ENCODE results near the gene PTPRK. TPM values are rescaled to one million over a fixed set of nuclear protein-coding genes. Genes with fewer than 3 reads are reported as not detected.

PTPRK gene
- total RNA-seq, 4 donors from 2014 or later = 20.0 to 64.2 (median 36.6) TPM

- H3K4me3 ChIP-seq = no peak overlapping the region
- no peak for DNase-seq
- intact Hi-C loops (cut with DNase I; ENCODE audit: low total_unique reads) = no loop called here
- no peaks in the 10 kb centered on the region for H3K9me3 ChIP-seq
- TF ChIP-seq, protein P1, sequence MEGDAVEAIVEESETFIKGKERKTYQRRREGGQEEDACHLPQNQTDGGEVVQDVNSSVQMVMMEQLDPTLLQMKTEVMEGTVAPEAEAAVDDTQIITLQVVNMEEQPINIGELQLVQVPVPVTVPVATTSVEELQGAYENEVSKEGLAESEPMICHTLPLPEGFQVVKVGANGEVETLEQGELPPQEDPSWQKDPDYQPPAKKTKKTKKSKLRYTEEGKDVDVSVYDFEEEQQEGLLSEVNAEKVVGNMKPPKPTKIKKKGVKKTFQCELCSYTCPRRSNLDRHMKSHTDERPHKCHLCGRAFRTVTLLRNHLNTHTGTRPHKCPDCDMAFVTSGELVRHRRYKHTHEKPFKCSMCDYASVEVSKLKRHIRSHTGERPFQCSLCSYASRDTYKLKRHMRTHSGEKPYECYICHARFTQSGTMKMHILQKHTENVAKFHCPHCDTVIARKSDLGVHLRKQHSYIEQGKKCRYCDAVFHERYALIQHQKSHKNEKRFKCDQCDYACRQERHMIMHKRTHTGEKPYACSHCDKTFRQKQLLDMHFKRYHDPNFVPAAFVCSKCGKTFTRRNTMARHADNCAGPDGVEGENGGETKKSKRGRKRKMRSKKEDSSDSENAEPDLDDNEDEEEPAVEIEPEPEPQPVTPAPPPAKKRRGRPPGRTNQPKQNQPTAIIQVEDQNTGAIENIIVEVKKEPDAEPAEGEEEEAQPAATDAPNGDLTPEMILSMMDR (IDR thresholded peaks at IDR 0.05) = no peak
- no peak for TF ChIP-seq POLR2A (IDR thresholded peaks at IDR 0.05)
- no peaks in the 10 kb centered on the region for H3K36me3 ChIP-seq
- H3K27ac ChIP-seq = no peak overlapping the region
- no peaks in the 10 kb centered on the region for H3K27me3 ChIP-seq
- H3K4me1 ChIP-seq = no peaks in the 10 kb centered on the region
Measured at GRCh38 chr6:128129679-128130078, 390.7 kb downstream of the PTPRK start.

DNA sequence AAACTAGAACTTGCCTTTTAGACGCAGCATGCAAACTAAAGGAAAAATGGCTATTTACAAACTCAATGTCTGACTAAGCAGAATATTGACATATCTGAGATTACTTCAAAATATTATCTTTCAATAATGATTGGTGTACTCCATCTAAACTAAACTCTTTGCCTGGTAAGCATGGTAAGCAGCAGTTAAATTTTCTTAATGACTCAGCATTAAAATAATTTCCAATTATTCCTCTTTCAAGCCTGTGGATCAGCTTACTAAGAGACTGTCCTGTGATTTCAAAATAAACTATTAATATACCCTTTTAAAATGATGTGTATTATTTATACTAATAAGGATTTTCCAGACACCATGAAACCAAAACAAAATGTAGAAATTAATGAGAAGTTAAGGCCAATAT is 392.7 kb downstream of the PTPRK start:
- no peaks in the 10 kb centered on the region for H3K9me3 ChIP-seq
- H3K36me3 ChIP-seq = no peaks in the 10 kb centered on the region
- H3K4me3 ChIP-seq = no peak overlapping the region
- H3K27me3 ChIP-seq = no peaks in the 10 kb centered on the region
- no peaks in the 10 kb centered on the region for H3K4me1 ChIP-seq
- TF ChIP-seq POLR2A (IDR thresholded peaks at IDR 0.05) = no peak
- TF ChIP-seq, protein P1 (IDR thresholded peaks at IDR 0.05) = no peak
- no peak overlapping the region for H3K27ac ChIP-seq
- intact Hi-C loops (cut with DNase I; ENCODE audit: low total_unique reads) = no loop called here
- DNase-seq = no peak

GRCh38 chr6:128124713-128125112 is 395.7 kb downstream of the PTPRK start:
- Histone ChIP-seq H3K9me3 (no peaks in the 10 kb centered on the region), H3K27me3 (no peaks in the 10 kb centered on the region), H3K36me3 (no peaks in the 10 kb centered on the region), H3K4me1 (no peaks in the 10 kb centered on the region), H3K27ac (no peak overlapping the region), H3K4me3 (no peak overlapping the region)
- intact Hi-C loops (cut with DNase I; ENCODE audit: low total_unique reads) = no loop called here
- no peak for TF ChIP-seq POLR2A (IDR thresholded peaks at IDR 0.05)
- TF ChIP-seq, protein P1 (IDR thresholded peaks at IDR 0.05) = no peak
- DNase-seq = no peak

- TF ChIP-seq POLR2A (IDR thresholded peaks at IDR 0.05) = no peak
- TF ChIP-seq, protein P1 (IDR thresholded peaks at IDR 0.05) = no peak
- Histone ChIP-seq H3K36me3 (no peaks in the 10 kb centered on the region), H3K9me3 (no peaks in the 10 kb centered on the region), H3K4me1 (no peaks in the 10 kb centered on the region), H3K27ac (no peak overlapping the region), H3K4me3 (no peak overlapping the region), H3K27me3 (no peaks in the 10 kb centered on the region)
- intact Hi-C loops (cut with DNase I; ENCODE audit: low total_unique reads) = no loop called here
- no peak for DNase-seq
Measured at GRCh38 chr6:128121610-128122009, 398.8 kb downstream of the PTPRK start.

- TF ChIP-seq, protein P1 (IDR thresholded peaks at IDR 0.05) = no peak
- no peak for TF ChIP-seq POLR2A (IDR thresholded peaks at IDR 0.05)
- Histone ChIP-seq H3K27ac (no peak overlapping the region), H3K9me3 (no peaks in the 10 kb centered on the region), H3K4me1 (no peaks in the 10 kb centered on the region), H3K27me3 (no peaks in the 10 kb centered on the region), H3K36me3 (no peaks in the 10 kb centered on the region), H3K4me3 (no peak overlapping the region)
- DNase-seq = no peak
- intact Hi-C loops (cut with DNase I; ENCODE audit: low total_unique reads) = no loop called here
Measured at GRCh38 chr6:128121190-128121589, 399.2 kb downstream of the PTPRK start.
